OCI-LY3 (cell line): ENCODE data around the gene LDOC1.
"Not testable (repeated sequence)": the region's sequence is repeated elsewhere in the genome, so short reads cannot be mapped to it uniquely, and the experiment has no call there.

Experiments
- H2AFZ ChIP-seq: fragments of 200-600, 300-600 bp; shearing (Covaris generic); 2 replicates; pipeline ENCODE4 v1.6.0; 2014; ENCODE audit warnings: antibody characterized with exemption, low read depth, low read length
- H3K27ac ChIP-seq: fragments of 200-600, 300-600 bp; sonication (generic); 2 replicates; pipeline ENCODE4 v1.5.1; 2014; ENCODE audit warnings: mild to moderate bottlenecking, low read length, moderate library complexity, mixed read lengths
- H3K27me3 ChIP-seq: fragments of 200-600, 300-600 bp; sonication (generic); 2 replicates; pipeline ENCODE4 v1.6.1; 2014; ENCODE audit warnings: low read depth, low read length, mixed read lengths
- H3K36me3 ChIP-seq: fragments of 200-600, 300-600 bp; sonication (generic); replicated peaks from 2 replicates; pipeline ENCODE3; 2014; ENCODE audit warnings: low read depth, low read length, mixed read lengths
- H3K4me1 ChIP-seq: fragments of 300-600, 200-600 bp; sonication (generic); 2 replicates; pipeline ENCODE4 v1.6.1; 2014; ENCODE audit warnings: low read length, mixed read lengths
- H3K4me2 ChIP-seq: fragments of 200-600, 300-600 bp; sonication (generic); 2 replicates; pipeline ENCODE4 v1.6.1; 2014; ENCODE audit warnings: low read length, mixed read lengths
- H3K4me3 ChIP-seq: fragments of 300-600, 200-600 bp; sonication (generic); 2 replicates; pipeline ENCODE4 v1.5.1; 2014; ENCODE audit warnings: antibody characterized with exemption, mild to moderate bottlenecking, low read length, moderate library complexity
- H3K79me2 ChIP-seq: fragments of 300-600, 200-600 bp; shearing (Covaris generic); 2 replicates; pipeline ENCODE4 v1.6.1; 2014; ENCODE audit warnings: mild to moderate bottlenecking, low read length, mixed read lengths
- H3K9ac ChIP-seq: fragments of 300-600, 200-600 bp; shearing (Covaris generic); 2 replicates; pipeline ENCODE4 v1.6.0; 2014; ENCODE audit warnings: mild to moderate bottlenecking, low read length, moderate library complexity
- H3K9me3 ChIP-seq: fragments of 200-600, 300-600 bp; shearing (Covaris generic); 2 replicates; pipeline ENCODE4 v1.6.1; 2014; ENCODE audit warnings: low read length, mixed read lengths; ENCODE audit not compliant: insufficient read depth
- H4K20me1 ChIP-seq: fragments of 200-600, 300-600 bp; sonication (generic); 2 replicates; pipeline ENCODE4 v1.6.1; 2016; ENCODE audit warnings: low read length, mixed read lengths; ENCODE audit not compliant: insufficient read depth
- CTCF ChIP-seq: fragments of 200-600, 300-600 bp; sonication (generic); IDR thresholded peaks from 2 replicates; pipeline ENCODE4 v1.5.1; 2014; ENCODE audit warnings: antibody characterized with exemption, low read length, low read depth
- EZH2phosphoT487 ChIP-seq: fragments of 200-600 bp; shearing (Covaris generic); IDR thresholded peaks from 2 replicates; pipeline ENCODE4 v1.6.1; 2018; ENCODE audit warnings: antibody characterized with exemption, mixed run types, low read depth

The LDOC1 gene

GRCh38 chrX:141175786-141176185, 1.1 kb downstream of the LDOC1 start:
- Histone ChIP-seq H3K36me3 (no peaks in the 10 kb centered on the region), H2AFZ (no peak overlapping the region), H3K4me1 (peaks cover 5% of the 10 kb centered on the region; the same call in 1 of the 2 replicates), H3K79me2 (no peaks in the 10 kb centered on the region), H4K20me1 (no peaks in the 10 kb centered on the region), H3K9me3 (no peaks in the 10 kb centered on the region), H3K27ac (no peak overlapping the region), H3K27me3 (no peaks in the 10 kb centered on the region), H3K9ac (no peak overlapping the region), H3K4me3 (no peak overlapping the region), H3K4me2 (no peak overlapping the region)
- TF ChIP-seq EZH2phosphoT487 (no peak), CTCF (no peak)

- no peaks in the 10 kb centered on the region for H4K20me1 ChIP-seq
- no peak overlapping the region for H3K4me3 ChIP-seq
- no peak overlapping the region for H3K9ac ChIP-seq
- H3K4me1 ChIP-seq, result no peaks in the 10 kb centered on the region
- H2AFZ ChIP-seq, result no peak overlapping the region
- TF ChIP-seq CTCF, result no peak
- no peak overlapping the region for H3K4me2 ChIP-seq
- H3K27ac ChIP-seq, result no peak overlapping the region
- no peaks in the 10 kb centered on the region for H3K9me3 ChIP-seq
- H3K79me2 ChIP-seq, result no peaks in the 10 kb centered on the region
- no peaks in the 10 kb centered on the region for H3K36me3 ChIP-seq
- H3K27me3 ChIP-seq, result no peaks in the 10 kb centered on the region
These were observed 12.5 kb downstream of the LDOC1 start for GRCh38 chrX:141164406-141164805.

- no peak overlapping the region for H3K9ac ChIP-seq
- no peak overlapping the region for H3K4me2 ChIP-seq
- no peaks in the 10 kb centered on the region for H4K20me1 ChIP-seq
- H2AFZ ChIP-seq, result no peak overlapping the region
- H3K79me2 ChIP-seq, result no peaks in the 10 kb centered on the region
- no peaks in the 10 kb centered on the region for H3K9me3 ChIP-seq
- H3K4me3 ChIP-seq, result no peak overlapping the region
- H3K27ac ChIP-seq, result no peak overlapping the region
- TF ChIP-seq EZH2phosphoT487, result no peak
- TF ChIP-seq CTCF, result no peak
- H3K4me1 ChIP-seq, result peaks cover 3% of the 10 kb centered on the region; the same call in 1 of the 2 replicates
- H3K27me3 ChIP-seq, result no peaks in the 10 kb centered on the region
- H3K36me3 ChIP-seq, result no peaks in the 10 kb centered on the region
These were observed 18.8 kb downstream of the LDOC1 start for GRCh38 chrX:141158084-141158483.

- not testable (repeated sequence) for H3K9me3 ChIP-seq, H3K36me3 ChIP-seq, H3K27ac ChIP-seq, H3K27me3 ChIP-seq, H3K79me2 ChIP-seq, H3K9ac ChIP-seq, H3K4me3 ChIP-seq, H3K4me1 ChIP-seq, H3K4me2 ChIP-seq, H2AFZ ChIP-seq, H4K20me1 ChIP-seq
These were observed 21.7 kb downstream of the LDOC1 start for GRCh38 chrX:141155231-141155630.

GRCh38 chrX:141142946-141143345, 34.0 kb downstream of the LDOC1 start:
- no peak overlapping the region for H3K27ac ChIP-seq
- no peak overlapping the region for H3K4me3 ChIP-seq
- H3K27me3 ChIP-seq, result no peaks in the 10 kb centered on the region
- TF ChIP-seq CTCF (no peak), EZH2phosphoT487 (no peak)
- no peaks in the 10 kb centered on the region for H4K20me1 ChIP-seq
- no peaks in the 10 kb centered on the region for H3K36me3 ChIP-seq
- H3K9me3 ChIP-seq, result no peaks in the 10 kb centered on the region
- no peaks in the 10 kb centered on the region for H3K79me2 ChIP-seq
- H3K9ac ChIP-seq, result no peak overlapping the region
- H3K4me1 ChIP-seq, result no peaks in the 10 kb centered on the region
- no peak overlapping the region for H2AFZ ChIP-seq
- H3K4me2 ChIP-seq, result no peak overlapping the region
